Fibroblast of lung (primary cell): ENCODE data around the gene DYNLT1.

Experiments used
- EZH2 ChIP-seq: IDR thresholded peaks from 2 replicates; pipeline ENCODE4 v1.5.1; 2012; ENCODE audit warnings: low read length, control low read depth, mild to moderate bottlenecking; ENCODE audit errors: missing control alignments
- TF ChIP-seq, protein P1 (sequence below), 2 donors: IDR thresholded peaks in 1 of 2; conservative IDR thresholded peaks in 1 of 2; 1 replicate in 1 of 2; 2 replicates in 1 of 2; pipeline ENCODE4 v1.5.1; 2011 to 2012; ENCODE audit warnings: low read length in 2 of 2, control low read depth in 1 of 2, inconsistent platforms in 1 of 2, low read depth in 1 of 2, mild to moderate bottlenecking in 1 of 2

DNA sequence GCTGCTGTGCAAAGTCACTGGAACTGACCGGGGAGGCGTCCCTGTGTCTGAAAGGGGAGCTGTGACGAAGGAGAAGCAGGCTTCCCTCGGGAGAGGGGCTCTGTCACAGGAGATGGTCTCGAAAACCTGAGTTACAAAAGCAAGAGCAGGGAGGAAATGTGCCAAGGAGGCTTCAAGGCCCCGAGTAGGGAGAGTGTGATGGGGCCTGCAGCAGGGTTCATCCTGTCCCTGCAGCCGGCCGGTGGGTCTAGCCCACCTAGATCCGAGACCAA is 16.7 kb downstream of the DYNLT1 start:
- TF ChIP-seq, protein P1, sequence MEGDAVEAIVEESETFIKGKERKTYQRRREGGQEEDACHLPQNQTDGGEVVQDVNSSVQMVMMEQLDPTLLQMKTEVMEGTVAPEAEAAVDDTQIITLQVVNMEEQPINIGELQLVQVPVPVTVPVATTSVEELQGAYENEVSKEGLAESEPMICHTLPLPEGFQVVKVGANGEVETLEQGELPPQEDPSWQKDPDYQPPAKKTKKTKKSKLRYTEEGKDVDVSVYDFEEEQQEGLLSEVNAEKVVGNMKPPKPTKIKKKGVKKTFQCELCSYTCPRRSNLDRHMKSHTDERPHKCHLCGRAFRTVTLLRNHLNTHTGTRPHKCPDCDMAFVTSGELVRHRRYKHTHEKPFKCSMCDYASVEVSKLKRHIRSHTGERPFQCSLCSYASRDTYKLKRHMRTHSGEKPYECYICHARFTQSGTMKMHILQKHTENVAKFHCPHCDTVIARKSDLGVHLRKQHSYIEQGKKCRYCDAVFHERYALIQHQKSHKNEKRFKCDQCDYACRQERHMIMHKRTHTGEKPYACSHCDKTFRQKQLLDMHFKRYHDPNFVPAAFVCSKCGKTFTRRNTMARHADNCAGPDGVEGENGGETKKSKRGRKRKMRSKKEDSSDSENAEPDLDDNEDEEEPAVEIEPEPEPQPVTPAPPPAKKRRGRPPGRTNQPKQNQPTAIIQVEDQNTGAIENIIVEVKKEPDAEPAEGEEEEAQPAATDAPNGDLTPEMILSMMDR (conservative IDR thresholded peaks at IDR 0.05 in 1 of 2, IDR thresholded peaks at IDR 0.05 in 1 of 2; ENCODE audit: low read depth in 1 of 2, low read length in 2 of 2) = no peak
- TF ChIP-seq EZH2 = no peak
